Activated CD8-positive, alpha-beta memory T cell treated with anti-CD3 and anti-CD28 coated beads, Interleukin-2, amount 50 U/mL, for 1 hour (primary cell): ENCODE data around the gene NBPF3.
"Not testable (repeated sequence)": the region's sequence is repeated elsewhere in the genome, so short reads cannot be mapped to it uniquely, and the experiment has no call there.

Experiments used
- DNase-seq: peaks from one replicate; pipeline ENCODE4 v3.0.0-alpha.2; 2020; ENCODE audit errors: extremely low read depth

NBPF3 gene

DNA sequence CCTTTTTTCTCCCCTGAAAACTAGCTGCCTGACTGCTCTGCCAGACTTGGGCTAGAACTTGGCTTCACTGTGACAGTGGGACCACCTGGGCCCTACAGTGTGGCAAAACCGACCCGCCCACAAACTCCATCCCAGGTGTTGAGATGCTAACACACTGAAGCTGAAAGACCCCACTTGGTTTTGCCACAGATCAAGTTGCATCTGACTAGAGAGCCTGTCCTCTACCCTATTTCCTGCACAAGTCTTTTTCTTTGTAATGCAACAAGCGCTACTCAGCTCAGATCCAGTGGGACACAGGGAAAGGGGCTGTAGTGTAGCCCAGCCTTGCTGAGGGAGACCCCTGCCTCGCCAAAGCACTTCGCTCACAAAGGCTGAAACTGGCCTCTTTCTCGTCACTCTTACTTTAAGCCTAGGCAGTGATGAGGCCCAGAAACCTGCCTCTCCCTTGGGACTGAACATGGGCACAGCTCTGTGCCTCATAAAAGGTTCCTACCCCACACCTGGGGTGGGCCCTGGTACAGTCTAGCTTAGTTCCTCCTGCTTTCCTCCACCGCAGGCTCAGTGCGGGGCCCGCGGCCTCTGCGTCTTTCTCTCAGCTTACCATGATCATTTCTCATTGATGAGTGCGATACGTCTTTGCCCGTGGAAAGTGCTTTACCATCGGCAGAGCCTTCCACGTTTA is 79.0 kb downstream of the NBPF3 start:
- DNase-seq, result no peak

DNA sequence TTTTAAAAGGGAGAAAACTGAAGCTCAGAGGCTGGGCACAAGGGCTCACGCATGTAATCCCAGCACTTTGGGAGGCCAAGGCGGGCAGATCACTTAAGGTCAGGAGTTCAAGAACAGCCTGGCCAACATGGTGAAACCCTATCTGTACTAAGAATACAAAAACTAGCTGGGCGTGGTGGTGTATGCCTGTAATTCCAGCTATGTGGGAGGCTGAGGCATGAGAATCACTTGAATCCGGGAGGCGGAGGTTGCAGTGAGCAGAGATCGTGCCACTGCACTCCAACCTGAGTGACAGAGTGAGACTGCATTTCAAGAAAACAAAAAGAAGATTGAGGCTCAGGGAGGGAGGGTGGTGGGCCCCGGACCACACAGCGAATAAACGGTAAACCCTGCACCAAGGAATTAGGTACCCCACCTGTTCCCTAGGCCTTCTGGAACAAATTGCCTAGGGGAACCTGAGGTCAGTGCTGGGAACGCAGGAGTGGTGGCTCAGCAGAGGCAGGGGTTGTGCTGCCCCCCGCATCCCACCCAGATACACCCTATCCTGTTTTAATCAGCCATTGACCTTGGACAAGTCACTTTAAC is 79.6 kb downstream of the NBPF3 start:
- DNase-seq, result not testable (repeated sequence)

DNA sequence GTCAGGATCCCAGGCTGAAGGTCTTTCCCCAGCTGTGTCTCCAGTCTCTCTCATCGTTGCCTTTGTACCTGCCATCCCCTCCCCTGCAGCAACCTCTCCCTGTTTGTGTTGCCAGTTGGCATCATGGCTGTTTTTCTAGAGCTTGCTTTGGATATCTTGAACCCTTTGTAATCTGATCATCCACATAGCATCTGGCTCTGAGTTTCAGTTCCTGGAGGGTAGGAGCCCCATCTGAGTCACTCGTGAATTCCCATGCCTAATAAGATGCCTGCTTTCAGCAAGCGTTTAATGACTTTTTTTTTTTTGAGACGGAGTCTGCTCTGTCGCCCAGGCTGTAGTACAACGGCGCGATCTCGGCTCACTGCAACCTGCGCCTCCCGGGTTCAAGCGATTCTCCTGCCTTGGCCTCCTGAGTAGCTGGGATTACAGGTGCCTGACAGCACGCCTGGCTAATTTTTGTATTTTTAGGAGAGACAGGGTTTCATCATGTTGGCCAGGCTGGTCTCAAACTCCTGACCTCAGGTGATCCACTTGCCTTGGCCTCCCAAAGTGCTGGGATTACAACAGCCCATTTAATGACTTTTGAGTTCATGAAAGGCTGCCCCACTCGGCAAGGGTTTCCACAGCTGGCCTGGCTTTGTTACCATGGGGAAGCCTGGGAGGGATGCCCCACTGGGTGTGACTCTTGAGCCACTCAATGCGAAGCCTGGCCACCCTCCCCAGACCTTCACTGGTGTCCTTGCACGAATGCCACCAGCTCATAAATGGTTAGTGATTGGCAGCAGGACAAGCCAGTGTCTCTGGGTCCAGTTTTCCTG is 81.2 kb downstream of the NBPF3 start:
- DNase-seq, result no peak

DNA sequence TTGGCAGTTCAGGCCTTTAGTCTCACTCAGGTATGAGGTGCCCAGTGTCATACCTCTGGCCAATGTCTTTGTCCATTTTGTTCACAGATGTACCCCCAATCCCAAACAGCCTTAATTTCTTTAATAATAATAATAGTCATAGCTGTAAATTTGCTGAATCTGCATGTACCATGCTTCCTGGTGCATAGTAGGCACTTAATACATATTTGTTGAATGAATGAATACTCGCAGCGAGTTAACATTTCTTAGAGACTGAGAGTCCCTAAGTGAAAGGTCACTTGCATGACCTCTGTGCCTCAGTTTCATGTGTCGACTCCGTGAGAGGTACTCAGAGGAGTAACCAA is 81.8 kb downstream of the NBPF3 start:
- DNase-seq, result no peak

DNA sequence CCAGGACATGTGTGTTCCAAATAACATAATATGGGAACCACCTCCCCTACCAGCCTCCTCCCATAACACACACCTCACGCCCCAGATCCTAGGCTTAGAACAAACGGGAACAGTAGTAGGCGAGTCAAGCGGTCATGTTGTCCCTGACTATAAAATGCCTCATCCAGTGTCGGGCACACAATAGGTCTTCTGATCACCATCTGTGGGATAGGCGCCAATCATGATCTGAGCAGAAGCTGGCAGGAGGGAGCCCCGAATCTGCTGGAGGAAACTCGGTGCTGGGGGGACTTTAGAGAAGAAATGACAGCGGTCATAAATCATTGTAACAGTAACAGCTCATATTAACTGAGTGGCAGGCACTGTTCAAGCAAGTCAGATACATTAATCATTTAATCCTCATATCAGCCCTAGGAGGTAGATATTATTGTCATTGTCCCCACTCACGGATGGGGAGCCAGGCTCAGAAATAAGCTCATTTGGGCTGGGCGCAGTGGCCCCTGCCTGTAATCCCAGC is 82.6 kb downstream of the NBPF3 start:
- DNase-seq, result no peak

DNA sequence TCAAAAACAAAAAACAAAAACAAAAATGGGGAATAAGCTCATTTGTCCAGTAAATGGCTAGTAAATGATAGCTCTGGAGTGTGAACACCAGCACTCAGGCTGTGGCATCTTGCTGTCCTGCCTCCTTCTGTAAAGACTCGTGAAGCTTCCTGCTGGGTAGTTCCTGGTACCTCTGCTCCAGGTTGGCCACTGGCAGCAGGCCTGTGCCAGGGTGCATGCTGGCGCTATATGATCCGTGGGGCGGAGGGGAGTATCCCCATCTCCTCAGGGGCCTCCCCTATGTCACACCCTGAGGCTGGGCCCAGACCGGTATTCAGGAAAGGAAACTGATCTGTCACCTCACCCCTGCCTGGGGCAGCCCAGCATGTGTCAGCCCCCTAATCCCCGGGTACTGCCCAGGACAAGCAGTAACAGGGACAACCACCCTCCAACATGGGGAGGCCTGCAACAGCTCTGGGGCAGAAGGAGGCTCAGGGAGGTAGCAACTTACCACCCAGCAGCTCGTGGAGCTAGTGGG is 83.4 kb downstream of the NBPF3 start:
- DNase-seq, result no peak

DNA sequence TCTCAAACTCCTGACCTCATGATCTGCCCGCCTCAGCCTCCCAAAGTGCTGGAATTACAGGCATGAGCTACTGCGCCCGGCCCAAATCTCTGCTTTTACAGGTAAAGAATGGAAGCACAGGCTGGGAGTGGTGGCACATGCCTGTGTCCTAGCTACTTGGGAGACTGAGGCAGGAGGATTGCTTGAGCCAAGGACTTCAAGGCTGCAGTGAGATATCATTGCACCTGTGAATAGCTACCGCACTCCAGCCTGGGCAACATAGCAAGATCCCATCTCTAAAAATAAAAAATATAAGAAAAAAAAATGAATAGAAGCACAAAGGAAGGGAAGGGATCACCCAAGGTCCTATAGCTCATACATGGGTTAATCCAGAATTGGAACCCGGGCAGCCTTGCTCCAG is 84.3 kb downstream of the NBPF3 start:
- DNase-seq, result no peak

DNA sequence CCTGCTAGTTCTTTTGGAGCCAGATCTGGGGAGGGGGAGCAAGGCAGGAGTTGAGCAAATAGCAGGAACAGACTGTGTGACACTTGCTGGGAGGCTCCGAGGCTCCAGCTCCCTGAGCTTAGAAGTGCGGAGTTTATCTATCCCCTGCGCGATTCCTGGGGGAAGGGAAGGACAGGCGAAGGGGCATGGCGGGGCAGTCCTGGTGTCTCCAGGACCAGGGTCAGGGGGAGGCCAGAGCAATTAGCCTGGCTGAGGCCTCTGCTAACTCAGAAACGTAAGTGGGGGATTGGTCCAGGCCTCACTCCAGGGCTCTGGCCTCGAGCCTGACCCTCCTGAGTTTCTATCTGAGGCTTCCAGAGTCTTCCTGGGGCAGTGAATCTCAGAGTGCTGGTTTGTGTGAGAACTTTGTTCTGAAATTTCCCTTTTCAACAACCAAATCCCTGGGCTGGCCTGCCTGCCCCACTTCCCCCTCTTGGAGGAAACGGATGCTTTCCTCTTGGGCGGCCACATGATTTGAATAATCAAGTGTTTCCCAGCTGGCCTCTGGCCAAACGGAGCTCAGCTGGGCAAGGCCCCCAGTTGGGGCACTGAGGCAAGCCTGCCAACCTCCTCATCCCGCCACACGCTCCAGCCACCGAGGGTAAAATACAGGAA is 84.9 kb downstream of the NBPF3 start:
- no peak for DNase-seq

DNA sequence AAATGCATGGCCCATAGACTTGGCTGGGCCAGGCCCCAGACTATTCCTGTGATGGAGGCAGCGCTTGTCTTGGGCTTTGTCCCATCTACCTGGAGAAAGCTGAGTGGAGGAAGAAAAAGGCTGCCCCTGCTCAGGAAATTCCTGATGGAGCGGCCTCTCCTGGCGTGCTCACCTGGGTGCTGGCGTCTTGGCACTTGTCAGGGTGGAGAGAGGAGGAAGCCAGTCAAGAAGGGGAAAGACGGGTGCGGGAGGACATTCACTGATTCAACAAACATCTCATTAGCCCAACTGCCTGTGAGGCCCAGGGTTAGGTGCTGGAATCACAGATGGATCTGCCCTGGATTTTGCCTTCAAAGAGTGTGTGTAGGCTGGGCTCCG is 85.4 kb downstream of the NBPF3 start:
- DNase-seq, result no peak

DNA sequence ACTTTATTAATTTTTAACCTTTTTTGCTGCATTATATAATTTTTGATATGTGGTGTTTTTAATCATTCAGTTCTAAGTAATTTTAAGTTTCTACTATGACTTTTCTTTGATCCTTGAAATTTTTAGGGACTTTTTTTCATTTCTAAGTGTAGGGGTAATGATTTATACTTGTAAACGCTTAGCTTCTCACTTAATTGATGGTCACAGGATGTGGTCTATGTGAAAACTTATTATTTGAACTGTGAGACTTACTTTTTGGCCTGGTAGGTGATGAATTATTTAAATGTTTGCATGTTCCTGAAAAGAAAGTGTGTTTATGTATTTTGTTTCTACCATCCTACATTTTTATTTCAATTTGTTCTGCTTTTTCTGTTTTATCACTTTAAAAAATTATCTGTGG is 86.5 kb downstream of the NBPF3 start:
- no peak for DNase-seq

DNA sequence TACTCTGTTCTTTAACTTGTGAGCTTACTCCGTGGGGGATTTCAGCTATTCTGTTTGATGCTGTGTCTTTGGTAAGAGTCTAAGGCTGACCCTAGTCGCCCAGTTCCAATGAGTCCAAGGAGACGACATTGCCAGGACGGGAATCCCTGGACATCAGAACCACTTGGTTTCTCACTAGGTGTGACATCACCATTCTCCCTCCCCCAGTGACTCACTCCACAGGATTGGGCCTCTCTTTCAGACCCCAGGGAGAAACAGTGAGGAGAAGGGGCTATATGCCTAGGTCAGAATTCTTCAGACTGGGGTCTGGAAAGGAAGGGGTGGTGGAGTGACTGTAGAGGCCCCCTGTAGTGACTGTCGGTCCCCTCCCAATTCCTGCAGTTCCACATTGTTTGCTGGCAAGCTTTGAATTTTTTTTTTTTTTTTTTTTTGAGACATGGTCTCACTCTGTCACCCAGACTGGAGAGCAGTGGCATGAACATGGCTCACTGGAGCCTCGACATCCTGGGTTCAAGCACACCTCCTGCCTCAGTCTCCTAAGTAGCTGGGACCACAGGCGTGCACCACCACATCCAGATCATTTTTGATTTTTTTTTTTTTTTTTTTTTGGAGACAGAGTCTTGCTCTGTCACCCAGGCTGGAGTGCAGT is 90.6 kb downstream of the NBPF3 start:
- DNase-seq, result no peak

DNA sequence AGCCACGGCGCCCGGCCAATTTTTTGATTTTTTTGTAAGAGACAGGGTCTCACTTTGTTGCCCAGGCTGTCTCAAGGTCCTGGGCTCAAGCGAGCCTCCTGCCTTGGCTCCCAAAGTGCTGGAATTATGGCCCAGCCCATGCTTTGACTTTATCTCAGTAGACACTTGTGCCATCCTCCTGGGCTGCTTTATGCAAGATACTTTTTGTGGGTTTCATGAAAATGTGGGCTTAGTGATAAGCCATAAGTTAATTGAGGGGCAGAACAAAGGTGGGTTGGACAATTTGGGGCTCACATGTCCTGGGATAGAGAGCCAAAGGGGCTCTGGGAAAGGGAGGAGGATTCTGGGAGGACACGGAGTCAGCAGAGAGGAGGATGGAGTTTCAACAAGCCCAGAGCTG is 91.3 kb downstream of the NBPF3 start:
- DNase-seq, result no peak

DNA sequence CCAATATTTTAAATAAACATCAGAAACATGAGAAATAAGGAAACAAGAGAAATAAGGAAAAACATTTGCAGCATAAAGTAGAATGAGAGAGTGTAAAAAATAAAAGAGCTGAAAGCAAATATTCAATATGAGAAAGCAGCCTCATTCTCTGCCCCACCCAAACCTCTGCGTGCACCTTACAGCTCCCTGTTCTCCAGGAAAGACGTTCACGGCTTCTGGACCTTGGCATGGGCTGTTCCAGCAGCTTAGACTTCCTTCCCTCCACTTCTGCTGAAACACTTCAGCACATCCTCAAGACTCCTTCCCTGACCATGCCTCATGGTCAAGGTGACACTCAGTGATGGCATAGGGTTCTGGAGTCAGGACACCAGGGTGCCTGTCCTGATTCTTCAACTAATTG is 92.6 kb downstream of the NBPF3 start:
- DNase-seq, result no peak

DNA sequence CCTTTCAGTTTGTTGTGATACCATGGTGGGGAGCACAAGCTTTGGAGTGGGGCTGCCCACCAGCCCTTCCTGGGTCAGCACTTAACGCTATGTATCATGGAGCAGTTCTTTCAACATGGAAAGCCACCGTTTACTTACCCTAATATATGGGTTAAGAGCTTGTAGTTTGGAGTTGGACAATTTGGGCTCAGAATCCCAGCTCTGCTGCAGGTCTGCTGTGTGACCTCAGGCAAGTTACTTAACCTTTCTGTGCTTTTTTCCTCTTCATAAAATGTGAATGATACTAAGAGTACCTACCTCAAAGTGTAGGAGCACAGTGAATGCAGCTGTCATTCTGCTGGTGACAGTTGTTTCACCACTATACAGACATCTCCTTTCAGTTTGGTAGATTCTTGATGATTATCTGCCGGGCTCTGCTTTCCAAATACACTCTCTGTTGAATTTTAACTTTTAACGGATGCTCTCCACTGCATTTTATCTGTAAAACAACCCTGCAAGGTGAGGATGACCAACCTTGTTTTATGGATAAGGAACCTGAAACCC is 93.1 kb downstream of the NBPF3 start:
- no peak for DNase-seq

DNA sequence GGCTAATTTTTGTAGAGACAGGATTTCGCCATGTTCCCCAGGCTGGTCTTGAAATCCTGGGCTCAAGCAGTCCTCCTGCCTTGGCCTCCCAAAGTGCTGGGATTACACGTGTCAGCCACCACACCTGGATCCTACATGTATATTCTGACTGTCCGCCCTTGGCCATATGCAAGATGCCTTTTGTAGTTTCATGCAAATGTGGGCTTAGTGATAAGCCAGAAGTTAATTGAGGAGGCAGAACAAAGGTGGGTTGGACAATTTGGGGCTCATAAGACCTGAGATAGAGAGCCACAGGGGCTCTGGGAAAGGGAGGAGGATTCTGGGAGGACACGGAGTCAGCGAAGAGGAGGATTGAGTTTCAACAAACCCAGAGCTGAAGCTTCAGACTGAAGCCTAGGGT is 94.2 kb downstream of the NBPF3 start:
- DNase-seq, result no peak
